ENCODE results near the gene FAM229B.
"Not testable (repeated sequence)": the region's sequence is repeated elsewhere in the genome, so short reads cannot be mapped to it uniquely, and the experiment has no call there.

DNA sequence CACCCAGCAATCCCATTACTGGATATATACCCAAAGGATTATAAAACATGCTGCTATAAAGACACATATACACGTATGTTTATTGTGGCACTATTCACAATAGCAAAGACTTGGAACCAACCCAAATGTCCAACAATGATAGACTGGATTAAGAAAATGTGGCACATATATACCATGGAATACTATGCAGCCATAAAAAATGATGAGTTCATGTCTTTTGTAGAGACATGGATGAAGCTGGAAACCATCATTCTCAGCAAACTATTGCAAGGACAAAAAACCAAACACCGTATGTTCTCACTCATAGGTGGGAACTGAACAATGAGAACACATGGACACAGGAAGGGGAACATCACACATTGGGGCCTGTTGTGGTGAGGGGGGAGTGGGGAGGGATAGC lies 18.6 kb downstream of the FAM229B start:
- TF ChIP-seq, protein P1, sequence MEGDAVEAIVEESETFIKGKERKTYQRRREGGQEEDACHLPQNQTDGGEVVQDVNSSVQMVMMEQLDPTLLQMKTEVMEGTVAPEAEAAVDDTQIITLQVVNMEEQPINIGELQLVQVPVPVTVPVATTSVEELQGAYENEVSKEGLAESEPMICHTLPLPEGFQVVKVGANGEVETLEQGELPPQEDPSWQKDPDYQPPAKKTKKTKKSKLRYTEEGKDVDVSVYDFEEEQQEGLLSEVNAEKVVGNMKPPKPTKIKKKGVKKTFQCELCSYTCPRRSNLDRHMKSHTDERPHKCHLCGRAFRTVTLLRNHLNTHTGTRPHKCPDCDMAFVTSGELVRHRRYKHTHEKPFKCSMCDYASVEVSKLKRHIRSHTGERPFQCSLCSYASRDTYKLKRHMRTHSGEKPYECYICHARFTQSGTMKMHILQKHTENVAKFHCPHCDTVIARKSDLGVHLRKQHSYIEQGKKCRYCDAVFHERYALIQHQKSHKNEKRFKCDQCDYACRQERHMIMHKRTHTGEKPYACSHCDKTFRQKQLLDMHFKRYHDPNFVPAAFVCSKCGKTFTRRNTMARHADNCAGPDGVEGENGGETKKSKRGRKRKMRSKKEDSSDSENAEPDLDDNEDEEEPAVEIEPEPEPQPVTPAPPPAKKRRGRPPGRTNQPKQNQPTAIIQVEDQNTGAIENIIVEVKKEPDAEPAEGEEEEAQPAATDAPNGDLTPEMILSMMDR (IDR thresholded peaks at IDR 0.05) = not testable (repeated sequence)
- not testable (repeated sequence) for TF ChIP-seq POLR2A (IDR thresholded peaks at IDR 0.05)

Measured in body of pancreas (tissue), 4 donors.